Keratinocyte (primary cell): ENCODE results near the gene PPP1R18. TPM values are rescaled to one million over a fixed set of nuclear protein-coding genes. Genes with fewer than 3 reads are reported as not detected.

ENCODE experiments used
- DNase-seq: peaks from one replicate; pipeline ENCODE4 v3.0.0-alpha.2; 2011; ENCODE audit warnings: low read depth, missing footprints, low spot score
- FAIRE-seq: peaks from 2 replicates; lab custom pipeline; 2011; peaks lifted over from hg19 to GRCh38; lab: Jason Lieb, UNC
- H2AFZ ChIP-seq: 2 replicates; pipeline ENCODE4 v1.6.0; 2012; ENCODE audit warnings: low read length, control low read depth, inconsistent platforms; ENCODE audit not compliant: control insufficient read depth
- H3K27ac ChIP-seq: 2 replicates; pipeline ENCODE4 v1.5.1; 2011; ENCODE audit warnings: low read length; ENCODE audit not compliant: control insufficient read depth, insufficient read depth
- H3K27me3 ChIP-seq: 3 replicates; pipeline ENCODE4 v1.6.0; 2011; ENCODE audit warnings: low read length; ENCODE audit not compliant: control insufficient read depth, insufficient read depth; ENCODE audit errors: extremely low read depth
- H3K36me3 ChIP-seq, 2 experiments: 2 replicates in 1 of 2; 3 replicates in 1 of 2; pipeline ENCODE4 v1.5.1; 2011; ENCODE audit warnings: low read length in 2 of 2, mild to moderate bottlenecking in 1 of 2; ENCODE audit not compliant: control insufficient read depth in 2 of 2, insufficient read depth in 2 of 2; ENCODE audit errors: extremely low read depth in 1 of 2
- H3K4me1 ChIP-seq: 3 replicates; pipeline ENCODE4 v1.5.1; 2011; ENCODE audit warnings: low read length; ENCODE audit not compliant: control insufficient read depth, insufficient read depth; ENCODE audit errors: extremely low read depth
- H3K4me2 ChIP-seq: 3 replicates; pipeline ENCODE4 v1.6.0; 2011; ENCODE audit warnings: low read depth, low read length; ENCODE audit not compliant: control insufficient read depth, insufficient read depth; ENCODE audit errors: extremely low read depth
- H3K4me3 ChIP-seq, 3 experiments: fragments of 200-600 bp in 1 of 3; sonication (generic) in 1 of 3; 2 replicates in 2 of 3; 3 replicates in 1 of 3; pipeline ENCODE4 v1.5.1; 2011 to 2016; ENCODE audit warnings: low read length in 3 of 3, mild to moderate bottlenecking in 3 of 3, control low read depth in 2 of 3, inconsistent platforms in 1 of 3, low read depth in 1 of 3, mixed read lengths in 1 of 3, mixed run types in 1 of 3, moderate library complexity in 1 of 3; ENCODE audit not compliant: control insufficient read depth in 2 of 3, insufficient read depth in 2 of 3; ENCODE audit errors: extremely low read depth in 1 of 3
- H3K79me2 ChIP-seq: 2 replicates; pipeline ENCODE4 v1.6.0; 2012; ENCODE audit warnings: low read length; ENCODE audit not compliant: control insufficient read depth, insufficient read depth
- H3K9ac ChIP-seq: 3 replicates; pipeline ENCODE4 v1.6.0; 2011; ENCODE audit warnings: low read length; ENCODE audit not compliant: control insufficient read depth, insufficient read depth; ENCODE audit errors: extremely low read depth
- H3K9me1 ChIP-seq: 3 replicates; pipeline ENCODE4 v1.6.0; 2011; ENCODE audit warnings: low read length; ENCODE audit not compliant: control insufficient read depth, insufficient read depth; ENCODE audit errors: extremely low read depth
- H3K9me3 ChIP-seq: 2 replicates; pipeline ENCODE4 v1.5.1; 2012; ENCODE audit warnings: low read depth, low read length; ENCODE audit not compliant: control insufficient read depth
- H4K20me1 ChIP-seq: 3 replicates; pipeline ENCODE4 v1.6.0; 2011; ENCODE audit warnings: low read length; ENCODE audit not compliant: control insufficient read depth, insufficient read depth; ENCODE audit errors: extremely low read depth
- CTCF ChIP-seq, 3 experiments: IDR thresholded peaks in 1 of 3; conservative IDR thresholded peaks in 1 of 3; optimal IDR thresholded peaks in 1 of 3; 2 replicates in 2 of 3; 3 replicates in 1 of 3; pipeline versions ENCODE3 to v1.5.1; 2011; ENCODE audit warnings: low read length in 3 of 3, mild to moderate bottlenecking in 3 of 3, moderate library complexity in 2 of 3, control low read depth in 1 of 3, inconsistent platforms in 1 of 3; ENCODE audit not compliant: insufficient read depth in 2 of 3; ENCODE audit errors: extremely low read depth in 1 of 3
- EZH2 ChIP-seq: IDR thresholded peaks from one replicate; pipeline ENCODE4 v1.6.1; 2012; ENCODE audit warnings: inconsistent platforms, mild to moderate bottlenecking, low read length, moderate library complexity
- dilution Hi-C: fragments of 300-500 bp; cut with MboI; formaldehyde crosslinking; loops from one replicate; pipeline ENCODE4 v1.7.0; 2020; ENCODE audit warnings: low sequenced_read_pairs; ENCODE audit not compliant: extremely low pct_ligation_motif_present
- polyA plus RNA-seq, 5 experiments: library from polyadenylated mRNA; depleted of rRNA in 3 of 5; stranded (reverse) in 3 of 5; stranded (forward) in 1 of 5; unstranded in 1 of 5; fragments of >200 nt; gene quantifications; 1 replicate in 1 of 5; 2 replicates in 3 of 5; 3 replicates in 1 of 5; pipeline versions ENCODE4 v1.2.1 to v1.2.3, GENCODE V29; 2011 to 2012; ENCODE audit warnings: missing spikeins in 2 of 5, low read depth in 1 of 5, low replicate concordance in 1 of 5

Gene PPP1R18
- polyA plus RNA-seq, 1 donor (not counting 4 experiments of a cell fraction or from before 2014, with no cell fraction given), result 88.9 TPM

DNA sequence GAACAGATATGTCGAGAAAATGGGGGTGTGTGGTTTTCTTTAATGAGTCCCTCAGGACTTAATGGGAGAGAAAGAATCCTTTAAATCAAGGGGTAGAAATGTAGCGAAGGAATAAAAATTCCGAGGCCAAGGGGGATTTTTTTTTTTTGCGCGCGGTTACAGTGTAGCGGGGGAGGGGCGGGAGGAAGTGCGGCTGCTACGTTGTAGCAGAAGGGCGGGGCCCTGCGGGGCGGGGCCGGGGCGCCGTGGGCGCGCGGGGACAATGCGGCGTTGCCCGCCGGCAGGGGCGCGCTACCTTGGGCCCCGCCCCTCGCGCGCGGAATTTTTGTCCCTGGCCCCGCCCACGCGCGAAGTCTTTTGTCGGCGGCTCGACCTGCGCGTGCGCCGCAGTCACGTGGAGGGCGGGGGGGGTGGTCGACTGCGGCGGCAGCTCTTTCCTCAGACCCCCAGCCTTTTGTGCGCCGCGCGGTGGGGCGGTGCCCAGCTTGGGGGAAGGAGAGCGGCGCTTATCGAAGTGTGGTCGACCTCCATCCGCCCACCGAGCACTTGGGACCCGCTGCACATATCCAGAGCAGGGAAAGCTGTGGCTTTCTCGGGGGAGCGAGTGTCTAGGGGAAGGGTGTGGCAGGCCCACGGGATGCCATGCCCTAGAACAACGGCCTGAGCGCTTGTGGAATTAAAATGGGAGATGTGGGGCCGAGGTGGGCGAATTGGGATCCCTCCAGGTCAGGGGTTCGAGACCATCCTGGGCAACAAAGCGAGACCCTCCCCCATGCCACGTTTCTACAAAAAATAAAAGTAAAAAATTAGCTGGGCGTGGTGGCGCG is 35.0 kb upstream of the PPP1R18 start:
- dilution Hi-C loops, result no loop called here
- Histone ChIP-seq H3K4me3 (peak overlapping the region; percentile 84 to 100 (median 93)), H3K4me2 (peak overlapping the region; percentile 88), H3K79me2 (peaks cover 49% of the 10 kb centered on the region), H4K20me1 (peaks cover 31% of the 10 kb centered on the region), H3K27ac (peak overlapping the region; percentile 92), H3K9ac (peak overlapping the region; percentile 93), H3K9me3 (no peaks in the 10 kb centered on the region), H3K9me1 (no peaks in the 10 kb centered on the region), H3K4me1 (peaks cover 27% of the 10 kb centered on the region), H3K27me3 (no peaks in the 10 kb centered on the region), H3K36me3 (peaks cover 13 to 21% of the 10 kb centered on the region in 2 experiments), H2AFZ (no peak overlapping the region)
- FAIRE-seq, result no peak
- DNase-seq, result no peak
- TF ChIP-seq EZH2, result no peak
- peak in 1 of 3 experiments; percentile 37 for TF ChIP-seq CTCF (optimal IDR thresholded peaks at IDR 0.05 in 1 of 3, IDR thresholded peaks at IDR 0.05 in 1 of 3, conservative IDR thresholded peaks at IDR 0.05 in 1 of 3; ENCODE audit: extremely low read depth in 1 of 3, insufficient read depth in 2 of 3, low read length in 3 of 3)

GRCh38 chr6:30720738-30721197 is 34.3 kb upstream of the PPP1R18 start:
- no peak overlapping the region for H2AFZ ChIP-seq
- H3K4me3 ChIP-seq, result peak overlapping the region; percentile 84 to 100 (median 93)
- dilution Hi-C loops, result no loop called here
- peak overlapping the region; percentile 92 for H3K27ac ChIP-seq
- H3K36me3 ChIP-seq, result peaks cover 13 to 20% of the 10 kb centered on the region in 2 experiments
- H3K4me2 ChIP-seq, result peak overlapping the region; percentile 42
- H3K27me3 ChIP-seq, result no peaks in the 10 kb centered on the region
- TF ChIP-seq CTCF (optimal IDR thresholded peaks at IDR 0.05 in 1 of 3, IDR thresholded peaks at IDR 0.05 in 1 of 3, conservative IDR thresholded peaks at IDR 0.05 in 1 of 3; ENCODE audit: extremely low read depth in 1 of 3, insufficient read depth in 2 of 3, low read length in 3 of 3), result no peak
- no peak for DNase-seq
- peaks cover 29% of the 10 kb centered on the region for H4K20me1 ChIP-seq
- no peak for FAIRE-seq
- H3K79me2 ChIP-seq, result peaks cover 52% of the 10 kb centered on the region
- peaks cover 30% of the 10 kb centered on the region for H3K4me1 ChIP-seq
- H3K9ac ChIP-seq, result peak overlapping the region; percentile 93
- no peaks in the 10 kb centered on the region for H3K9me3 ChIP-seq
- H3K9me1 ChIP-seq, result no peaks in the 10 kb centered on the region
